Testis (tissue), 2 donors: ENCODE data around the gene AUTS2.

Source experiments
- CTCF ChIP-seq, 3 experiments: fragments of 450-650 bp in 2 of 3; fragments of 200-600 bp in 1 of 3; sonication (generic) in 1 of 3; IDR thresholded peaks; one replicate each; pipeline ENCODE4 v1.5.1; 2016 to 2019; ENCODE audit warnings: antibody characterized with exemption in 3 of 3, mild to moderate bottlenecking in 2 of 3, moderate library complexity in 1 of 3
- POLR2A ChIP-seq: fragments of 450-650 bp; IDR thresholded peaks from one replicate; pipeline ENCODE4 v1.6.1; 2017; ENCODE audit warnings: antibody characterized with exemption, mild to moderate bottlenecking, moderate library complexity

GRCh38 chr7:70052691-70053090 lies 454.4 kb downstream of the AUTS2 start:
- no peak for TF ChIP-seq CTCF (IDR thresholded peaks at IDR 0.05)
- no peak for TF ChIP-seq POLR2A
